Panc1 (cell line): ENCODE data around the gene NPY4R.
"Not testable (repeated sequence)": the region's sequence is repeated elsewhere in the genome, so short reads cannot be mapped to it uniquely, and the experiment has no call there.

ENCODE experiments used
- CTCF ChIP-seq: fragments of 450-650 bp; IDR thresholded peaks from 2 replicates; pipeline ENCODE4 v1.5.1; 2017; ENCODE audit warnings: mild to moderate bottlenecking
- POLR2AphosphoS5 ChIP-seq: IDR thresholded peaks from 2 replicates; pipeline ENCODE4 v1.6.1; 2012; ENCODE audit warnings: mild to moderate bottlenecking, low read depth, low read length, moderate library complexity
- TF ChIP-seq, protein P1 (sequence below), 2 experiments: IDR thresholded peaks; 2 replicates each; pipeline ENCODE4 v1.6.1; 2011 to 2012; ENCODE audit warnings: low read depth in 2 of 2, control low read depth in 1 of 2, low read length in 1 of 2, mild to moderate bottlenecking in 1 of 2, moderate library complexity in 1 of 2; ENCODE audit not compliant: insufficient read depth in 1 of 2

DNA sequence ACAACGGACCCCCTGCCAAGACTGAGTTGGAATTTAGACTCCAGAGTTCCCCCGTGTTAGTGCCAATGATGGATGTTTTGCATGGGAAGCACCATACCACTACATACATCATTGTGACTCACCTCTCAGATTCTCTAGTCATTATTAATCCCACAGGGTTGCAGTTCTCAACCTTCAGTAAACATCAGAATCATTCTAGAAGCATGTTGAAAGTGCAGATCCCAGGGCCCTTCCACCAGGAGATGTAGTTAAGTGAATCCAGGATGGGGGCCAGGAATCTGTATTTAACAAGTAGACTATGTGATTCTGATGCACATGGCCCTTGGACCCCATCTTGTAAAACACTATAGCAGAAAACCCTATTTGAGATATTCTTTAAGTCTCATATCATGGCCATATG lies 2.1 kb downstream of the NPY4R start:
- TF ChIP-seq CTCF, POLR2AphosphoS5: not testable (repeated sequence)
- TF ChIP-seq, protein P1, sequence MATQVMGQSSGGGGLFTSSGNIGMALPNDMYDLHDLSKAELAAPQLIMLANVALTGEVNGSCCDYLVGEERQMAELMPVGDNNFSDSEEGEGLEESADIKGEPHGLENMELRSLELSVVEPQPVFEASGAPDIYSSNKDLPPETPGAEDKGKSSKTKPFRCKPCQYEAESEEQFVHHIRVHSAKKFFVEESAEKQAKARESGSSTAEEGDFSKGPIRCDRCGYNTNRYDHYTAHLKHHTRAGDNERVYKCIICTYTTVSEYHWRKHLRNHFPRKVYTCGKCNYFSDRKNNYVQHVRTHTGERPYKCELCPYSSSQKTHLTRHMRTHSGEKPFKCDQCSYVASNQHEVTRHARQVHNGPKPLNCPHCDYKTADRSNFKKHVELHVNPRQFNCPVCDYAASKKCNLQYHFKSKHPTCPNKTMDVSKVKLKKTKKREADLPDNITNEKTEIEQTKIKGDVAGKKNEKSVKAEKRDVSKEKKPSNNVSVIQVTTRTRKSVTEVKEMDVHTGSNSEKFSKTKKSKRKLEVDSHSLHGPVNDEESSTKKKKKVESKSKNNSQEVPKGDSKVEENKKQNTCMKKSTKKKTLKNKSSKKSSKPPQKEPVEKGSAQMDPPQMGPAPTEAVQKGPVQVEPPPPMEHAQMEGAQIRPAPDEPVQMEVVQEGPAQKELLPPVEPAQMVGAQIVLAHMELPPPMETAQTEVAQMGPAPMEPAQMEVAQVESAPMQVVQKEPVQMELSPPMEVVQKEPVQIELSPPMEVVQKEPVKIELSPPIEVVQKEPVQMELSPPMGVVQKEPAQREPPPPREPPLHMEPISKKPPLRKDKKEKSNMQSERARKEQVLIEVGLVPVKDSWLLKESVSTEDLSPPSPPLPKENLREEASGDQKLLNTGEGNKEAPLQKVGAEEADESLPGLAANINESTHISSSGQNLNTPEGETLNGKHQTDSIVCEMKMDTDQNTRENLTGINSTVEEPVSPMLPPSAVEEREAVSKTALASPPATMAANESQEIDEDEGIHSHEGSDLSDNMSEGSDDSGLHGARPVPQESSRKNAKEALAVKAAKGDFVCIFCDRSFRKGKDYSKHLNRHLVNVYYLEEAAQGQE (IDR thresholded peaks at IDR 0.05; ENCODE audit: insufficient read depth in 1 of 2, low read depth in 2 of 2, low read length in 1 of 2) = not testable (repeated sequence)
